Measurements from ENCODE around the gene ETS1.
A peak's percentile ranks its signal among the peaks of the same experiment; 100 is the strongest.

Gene ETS1

DNA sequence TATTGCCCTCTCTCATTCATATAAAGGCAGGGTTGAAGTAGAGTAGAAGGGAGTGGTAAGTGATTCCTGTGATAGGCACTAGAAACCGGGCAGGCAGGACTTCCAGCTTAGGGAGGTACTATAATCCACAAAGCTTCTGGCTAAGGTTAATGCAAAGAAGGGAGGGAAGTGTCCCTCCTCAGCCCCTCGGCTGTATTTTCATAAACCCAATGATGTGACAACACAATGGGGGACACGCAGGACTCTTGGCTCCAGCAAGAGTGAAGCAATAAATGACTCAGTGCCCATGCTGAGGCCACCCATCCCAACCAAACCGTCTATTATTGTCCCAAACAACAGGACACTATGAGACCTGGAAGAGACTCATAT, 90.7 kb downstream of the ETS1 start:
- DNase-seq, result no peak

DNA sequence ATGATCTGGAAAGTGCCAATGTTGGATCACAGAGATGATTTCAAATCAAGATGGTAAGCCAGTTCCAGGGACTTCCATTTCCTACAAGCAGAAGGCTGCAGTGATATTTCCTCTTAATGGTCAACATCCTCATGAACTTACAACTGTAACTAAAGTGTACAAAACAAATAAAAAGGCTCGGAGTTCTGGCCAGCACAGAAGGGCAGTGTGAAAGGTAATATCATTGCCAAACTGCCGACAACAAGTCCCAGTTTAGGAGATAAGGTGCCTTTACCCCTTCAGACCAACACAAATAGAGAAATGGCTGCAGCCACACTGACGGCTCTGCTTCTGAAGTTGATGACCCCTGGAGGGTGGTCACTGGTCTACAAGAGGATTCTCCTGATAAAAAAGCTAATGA, 91.1 kb downstream of the ETS1 start:
- Histone ChIP-seq H3K79me2 (ENCODE audit: insufficient read depth, low read length) (peaks cover 100% of the 10 kb centered on the region), H3K36me3 (ENCODE audit: insufficient read depth, low read length) (peaks cover 46% of the 10 kb centered on the region), H3K27ac (ENCODE audit: low read length) (no peak overlapping the region), H3K9ac (ENCODE audit: low read depth, low read length) (no peak overlapping the region), H2AFZ (ENCODE audit: low read depth, low read length) (no peak overlapping the region), H4K20me1 (ENCODE audit: insufficient read depth, low read length) (peaks cover 80% of the 10 kb centered on the region), H3K9me3 (ENCODE audit: insufficient read depth, low read length, severe bottlenecking) (no peaks in the 10 kb centered on the region), H3K4me1 (ENCODE audit: insufficient read depth, low read length) (peaks cover 68% of the 10 kb centered on the region), H3K27me3 (ENCODE audit: insufficient read depth, low read length, poor library complexity) (no peaks in the 10 kb centered on the region), H3K4me2 (ENCODE audit: insufficient read depth, low read length) (no peak overlapping the region), H3K4me3 (ENCODE audit: low read depth in 1 of 2, low read length in 2 of 2) (no peak overlapping the region)
- DNase-seq, result no peak
- ATAC-seq (ENCODE audit: insufficient read depth, low read depth), result no peak
- TF ChIP-seq, protein P1, sequence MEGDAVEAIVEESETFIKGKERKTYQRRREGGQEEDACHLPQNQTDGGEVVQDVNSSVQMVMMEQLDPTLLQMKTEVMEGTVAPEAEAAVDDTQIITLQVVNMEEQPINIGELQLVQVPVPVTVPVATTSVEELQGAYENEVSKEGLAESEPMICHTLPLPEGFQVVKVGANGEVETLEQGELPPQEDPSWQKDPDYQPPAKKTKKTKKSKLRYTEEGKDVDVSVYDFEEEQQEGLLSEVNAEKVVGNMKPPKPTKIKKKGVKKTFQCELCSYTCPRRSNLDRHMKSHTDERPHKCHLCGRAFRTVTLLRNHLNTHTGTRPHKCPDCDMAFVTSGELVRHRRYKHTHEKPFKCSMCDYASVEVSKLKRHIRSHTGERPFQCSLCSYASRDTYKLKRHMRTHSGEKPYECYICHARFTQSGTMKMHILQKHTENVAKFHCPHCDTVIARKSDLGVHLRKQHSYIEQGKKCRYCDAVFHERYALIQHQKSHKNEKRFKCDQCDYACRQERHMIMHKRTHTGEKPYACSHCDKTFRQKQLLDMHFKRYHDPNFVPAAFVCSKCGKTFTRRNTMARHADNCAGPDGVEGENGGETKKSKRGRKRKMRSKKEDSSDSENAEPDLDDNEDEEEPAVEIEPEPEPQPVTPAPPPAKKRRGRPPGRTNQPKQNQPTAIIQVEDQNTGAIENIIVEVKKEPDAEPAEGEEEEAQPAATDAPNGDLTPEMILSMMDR (IDR thresholded peaks at IDR 0.05; ENCODE audit: borderline replicate concordance, extremely low read depth, low read length, poor library complexity, severe bottlenecking), result no peak
- no peak for TF ChIP-seq EZH2 (IDR thresholded peaks at IDR 0.05; ENCODE audit: borderline replicate concordance, low read depth, low read length, severe bottlenecking)

More for the DNA sequence above, 90.7 kb downstream of the ETS1 start:
- Histone ChIP-seq H4K20me1 (ENCODE audit: insufficient read depth, low read length) (peaks cover 80% of the 10 kb centered on the region), H3K4me3 (ENCODE audit: low read depth in 1 of 2, low read length in 2 of 2) (no peak overlapping the region), H3K27me3 (ENCODE audit: insufficient read depth, low read length, poor library complexity) (no peaks in the 10 kb centered on the region), H3K9ac (ENCODE audit: low read depth, low read length) (no peak overlapping the region), H3K79me2 (ENCODE audit: insufficient read depth, low read length) (peaks cover 100% of the 10 kb centered on the region), H3K9me3 (ENCODE audit: insufficient read depth, low read length, severe bottlenecking) (no peaks in the 10 kb centered on the region), H2AFZ (ENCODE audit: low read depth, low read length) (no peak overlapping the region), H3K4me2 (ENCODE audit: insufficient read depth, low read length) (no peak overlapping the region), H3K27ac (ENCODE audit: low read length) (no peak overlapping the region), H3K4me1 (ENCODE audit: insufficient read depth, low read length) (peaks cover 67% of the 10 kb centered on the region), H3K36me3 (ENCODE audit: insufficient read depth, low read length) (peaks cover 42% of the 10 kb centered on the region)
- TF ChIP-seq, protein P1 (IDR thresholded peaks at IDR 0.05; ENCODE audit: borderline replicate concordance, extremely low read depth, low read length, poor library complexity, severe bottlenecking), result no peak
- ATAC-seq (ENCODE audit: insufficient read depth, low read depth), result no peak

DNA sequence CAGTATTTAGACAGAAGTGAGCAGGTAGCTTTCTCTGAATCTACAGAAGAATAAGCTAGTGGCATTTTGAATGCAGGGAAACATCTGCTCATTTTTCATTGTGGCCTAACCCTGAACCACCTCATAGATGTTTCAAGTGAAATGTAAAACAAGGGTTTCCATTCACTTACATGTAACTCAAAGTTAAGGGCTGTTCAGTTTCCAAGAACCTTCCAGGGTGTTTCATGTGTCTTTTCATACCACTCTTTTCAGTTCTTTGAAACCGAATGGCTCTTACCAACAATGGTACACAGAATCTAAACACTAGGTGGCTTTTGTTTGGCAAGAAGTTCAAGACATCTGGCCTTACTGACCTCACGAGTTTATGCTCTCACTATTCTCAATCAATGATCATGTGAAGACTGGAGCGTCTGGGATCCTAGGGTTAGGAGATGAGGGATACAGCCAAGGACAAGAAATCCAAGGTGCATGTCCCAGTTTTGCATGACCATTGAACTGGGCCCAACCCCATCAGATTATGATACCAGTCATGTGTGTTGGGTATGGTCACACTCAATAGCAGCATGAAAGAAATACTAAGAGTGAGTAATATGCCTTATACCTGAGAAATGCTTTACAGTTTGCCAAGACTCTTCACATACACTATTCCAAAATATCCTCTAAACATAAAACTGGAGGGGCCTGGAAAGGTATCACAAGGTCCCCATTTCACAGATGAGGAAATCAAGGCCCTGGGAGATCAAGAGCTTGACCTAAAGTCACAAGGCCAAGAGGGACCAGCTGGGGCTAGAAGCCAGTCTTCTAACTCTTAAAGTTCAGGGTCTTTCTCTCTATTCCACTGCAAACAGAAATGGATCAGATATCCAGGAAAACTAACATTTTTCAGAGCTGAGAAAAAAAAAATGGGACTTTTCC, 92.7 kb downstream of the ETS1 start:
- DNase-seq (no peak), ATAC-seq (ENCODE audit: insufficient read depth, low read depth) (peak; percentile 38; the same call in 2 of the 3 replicates)
- peaks cover 55% of the 10 kb centered on the region for H3K4me1 ChIP-seq (ENCODE audit: insufficient read depth, low read length)
- H2AFZ ChIP-seq (ENCODE audit: low read depth, low read length), result no peak overlapping the region
- no peak for TF ChIP-seq EZH2 (IDR thresholded peaks at IDR 0.05; ENCODE audit: borderline replicate concordance, low read depth, low read length, severe bottlenecking)
- TF ChIP-seq, protein P1 (IDR thresholded peaks at IDR 0.05; ENCODE audit: borderline replicate concordance, extremely low read depth, low read length, poor library complexity, severe bottlenecking), result no peak
- H3K4me3 ChIP-seq (ENCODE audit: low read depth in 1 of 2, low read length in 2 of 2), result no peak overlapping the region
- H3K9me3 ChIP-seq (ENCODE audit: insufficient read depth, low read length, severe bottlenecking), result no peaks in the 10 kb centered on the region
- H3K9ac ChIP-seq (ENCODE audit: low read depth, low read length), result no peak overlapping the region
- peaks cover 57% of the 10 kb centered on the region for H3K36me3 ChIP-seq (ENCODE audit: insufficient read depth, low read length)
- no peak overlapping the region for H3K4me2 ChIP-seq (ENCODE audit: insufficient read depth, low read length)
- no peaks in the 10 kb centered on the region for H3K27me3 ChIP-seq (ENCODE audit: insufficient read depth, low read length, poor library complexity)
- peak overlapping the region; percentile 6 for H3K27ac ChIP-seq (ENCODE audit: low read length)
- peaks cover 79% of the 10 kb centered on the region for H4K20me1 ChIP-seq (ENCODE audit: insufficient read depth, low read length)
- H3K79me2 ChIP-seq (ENCODE audit: insufficient read depth, low read length), result peaks cover 97% of the 10 kb centered on the region

Measured in DND-41 (cell line).